ENCODE measurements around the gene IL17REL. TPM values are rescaled to one million over a fixed set of nuclear protein-coding genes. Genes with fewer than 3 reads are reported as not detected.
"Not testable (repeated sequence)": the region's sequence is repeated elsewhere in the genome, so short reads cannot be mapped to it uniquely, and the experiment has no call there.

IL17REL gene
- total RNA-seq, 4 donors from 2014 or later = 0.12 to 0.26 TPM; not detected in 2

GRCh38 chr22:49983148-49984042 lies 29.2 kb downstream of the IL17REL start:
- intact Hi-C loops (cut with DNase I; ENCODE audit: low total_unique reads) = no loop called here
- H3K9me3 ChIP-seq = peaks cover 0 to 2% of the 10 kb centered on the region in 2 donors
- peak; percentile 15 to 27 for DNase-seq
- no peaks in the 10 kb centered on the region for H3K27me3 ChIP-seq
- no peaks in the 10 kb centered on the region for H3K36me3 ChIP-seq
- peaks cover 0 to 5% of the 10 kb centered on the region in 2 donors for H3K4me1 ChIP-seq
- H3K4me3 ChIP-seq = no peak overlapping the region
- TF ChIP-seq POLR2A (IDR thresholded peaks at IDR 0.05) (no peak), CTCF (IDR thresholded peaks at IDR 0.05) (peak; percentile 17 to 38 (median 24))
- no peak overlapping the region for H3K27ac ChIP-seq

- DNase-seq; H3K27me3 ChIP-seq; H3K36me3 ChIP-seq; intact Hi-C loops (cut with DNase I; ENCODE audit: low total_unique reads); H3K27ac ChIP-seq; H3K4me1 ChIP-seq; H3K9me3 ChIP-seq; H3K4me3 ChIP-seq: not testable (repeated sequence)
Measured at GRCh38 chr22:49981799-49982198, 30.8 kb downstream of the IL17REL start.

- Histone ChIP-seq H3K4me1 (peaks cover 0 to 5% of the 10 kb centered on the region in 2 donors), H3K27me3 (no peaks in the 10 kb centered on the region), H3K36me3 (no peaks in the 10 kb centered on the region), H3K27ac (no peak overlapping the region), H3K4me3 (no peak overlapping the region), H3K9me3 (no peaks in the 10 kb centered on the region)
- peak in 2 of 4 experiments; percentile 14 to 15 for TF ChIP-seq CTCF (IDR thresholded peaks at IDR 0.05)
- no peak for TF ChIP-seq POLR2A (IDR thresholded peaks at IDR 0.05)
- intact Hi-C loops (cut with DNase I; ENCODE audit: low total_unique reads) = no loop called here
- no peak for DNase-seq
Measured at GRCh38 chr22:49979587-49980264, 32.8 kb downstream of the IL17REL start.

- intact Hi-C loops (cut with DNase I; ENCODE audit: low total_unique reads) = no loop called here
- no peaks in the 10 kb centered on the region for H3K9me3 ChIP-seq
- no peaks in the 10 kb centered on the region for H3K27me3 ChIP-seq
- no peaks in the 10 kb centered on the region for H3K36me3 ChIP-seq
- H3K27ac ChIP-seq = no peak overlapping the region
- no peaks in the 10 kb centered on the region for H3K4me1 ChIP-seq
- TF ChIP-seq POLR2A (IDR thresholded peaks at IDR 0.05) (no peak), CTCF (IDR thresholded peaks at IDR 0.05) (no peak)
- H3K4me3 ChIP-seq = no peak overlapping the region
- DNase-seq = no peak
Measured at GRCh38 chr22:49977578-49977977, 35.0 kb downstream of the IL17REL start.

GRCh38 chr22:49976439-49977175 lies 36.0 kb downstream of the IL17REL start:
- intact Hi-C loops (cut with DNase I; ENCODE audit: low total_unique reads) = no loop called here

More at GRCh38 chr22:49976439-49977175, 36.0 kb downstream of the IL17REL start:
- Histone ChIP-seq H3K27ac (peak overlapping the region in 1 of 2 donors; percentile 76), H3K4me1 (peaks cover 0 to 9% of the 10 kb centered on the region in 2 donors), H3K9me3 (no peaks in the 10 kb centered on the region), H3K4me3 (no peak overlapping the region), H3K36me3 (no peaks in the 10 kb centered on the region), H3K27me3 (no peaks in the 10 kb centered on the region)
- no peak for TF ChIP-seq CTCF (IDR thresholded peaks at IDR 0.05)
- TF ChIP-seq POLR2A (IDR thresholded peaks at IDR 0.05) = no peak
- no peak for DNase-seq
